Measurements from ENCODE around the gene NSMF. TPM values are rescaled to one million over a fixed set of nuclear protein-coding genes. Genes with fewer than 3 reads are reported as not detected.

The NSMF gene
- total RNA-seq, 4 donors from 2014 or later, result 219 to 297 (median 270) TPM

- Histone ChIP-seq H3K9me3 (no peaks in the 10 kb centered on the region), H3K27ac (peak overlapping the region in 1 of 4 donors; percentile 4), H3K4me3 (peak overlapping the region in 3 of 4 donors; percentile 16 to 33 (median 24)), H3K36me3 (peaks cover 0 to 18% (median 0%) of the 10 kb centered on the region in 3 donors), H3K27me3 (no peaks in the 10 kb centered on the region), H3K4me1 (peaks cover 0 to 19% (median 10%) of the 10 kb centered on the region in 4 donors)
- TF ChIP-seq EP300 (IDR thresholded peaks at IDR 0.05) (no peak), CTCF (IDR thresholded peaks at IDR 0.05) (no peak), POLR2A (IDR thresholded peaks at IDR 0.05) (no peak)
- no peak for DNase-seq (ENCODE audit: low spot score in 2 of 2)
- 85 to 92% methylated on average over 69 to 99 of the region's 99 CpGs for WGBS, 2 donors
Observed at GRCh38 chr9:137417161-137418021, 41.7 kb downstream of the NSMF start.

- H3K9me3 ChIP-seq, result no peaks in the 10 kb centered on the region
Observed at GRCh38 chr9:137416563-137417151, 42.5 kb downstream of the NSMF start.

GRCh38 chr9:137416006-137416562 is 43.0 kb downstream of the NSMF start:
- WGBS, 2 donors, result 93 to 96% methylated on average over 18 to 23 of the region's 23 CpGs
- DNase-seq (ENCODE audit: low spot score in 2 of 2), result no peak
- Histone ChIP-seq H3K27me3 (no peaks in the 10 kb centered on the region), H3K4me3 (no peak overlapping the region), H3K27ac (no peak overlapping the region), H3K4me1 (peaks cover 0 to 19% (median 10%) of the 10 kb centered on the region in 4 donors), H3K9me3 (no peaks in the 10 kb centered on the region), H3K36me3 (peaks cover 0 to 18% (median 0%) of the 10 kb centered on the region in 3 donors)
- TF ChIP-seq POLR2A (IDR thresholded peaks at IDR 0.05) (no peak), EP300 (IDR thresholded peaks at IDR 0.05) (no peak), CTCF (IDR thresholded peaks at IDR 0.05) (no peak)

More at GRCh38 chr9:137416563-137417151, 42.5 kb downstream of the NSMF start:
- Histone ChIP-seq H3K4me1 (peaks cover 0 to 19% (median 9%) of the 10 kb centered on the region in 4 donors), H3K27me3 (no peaks in the 10 kb centered on the region), H3K4me3 (peak overlapping the region in 2 of 4 donors; percentile 24 to 33), H3K36me3 (peaks cover 0 to 18% (median 0%) of the 10 kb centered on the region in 3 donors), H3K27ac (no peak overlapping the region)
- TF ChIP-seq CTCF (IDR thresholded peaks at IDR 0.05), result no peak
- TF ChIP-seq EP300 (IDR thresholded peaks at IDR 0.05), result no peak
- no peak for TF ChIP-seq POLR2A (IDR thresholded peaks at IDR 0.05)
- 90 to 94% methylated on average over 39 to 41 of the region's 45 CpGs for WGBS, 2 donors
- DNase-seq (ENCODE audit: low spot score in 2 of 2), result no peak

- 91 to 94% methylated on average over 5 of the region's 5 CpGs for WGBS, 2 donors
- H3K27ac ChIP-seq, result no peak overlapping the region
Observed at GRCh38 chr9:137415451-137415850, 43.7 kb downstream of the NSMF start.

More at GRCh38 chr9:137415451-137415850, 43.7 kb downstream of the NSMF start:
- DNase-seq (ENCODE audit: low spot score in 2 of 2), result no peak
- H3K4me3 ChIP-seq, result no peak overlapping the region
- TF ChIP-seq EP300 (IDR thresholded peaks at IDR 0.05) (no peak), POLR2A (IDR thresholded peaks at IDR 0.05) (no peak), CTCF (IDR thresholded peaks at IDR 0.05) (no peak)
- peaks cover 0 to 18% (median 0%) of the 10 kb centered on the region in 3 donors for H3K36me3 ChIP-seq
- no peaks in the 10 kb centered on the region for H3K9me3 ChIP-seq
- no peaks in the 10 kb centered on the region for H3K27me3 ChIP-seq
- peaks cover 0 to 19% (median 13%) of the 10 kb centered on the region in 4 donors for H3K4me1 ChIP-seq
